Upper lobe of left lung (tissue), 4 donors: ENCODE measurements around the gene DPF3.

Experiments
- EP300 ChIP-seq, 4 donors: sonication (generic); formaldehyde crosslinking; IDR thresholded peaks; one replicate each; pipeline ENCODE4 v1.5.1; 2017; ENCODE audit warnings: antibody characterized with exemption in 4 of 4, control low read depth in 2 of 4
- POLR2A ChIP-seq, 4 donors: fragments of 450-650 bp; IDR thresholded peaks; one replicate each; pipeline ENCODE4 v1.5.1; 2016 to 2017; ENCODE audit warnings: antibody characterized with exemption in 4 of 4, mild to moderate bottlenecking in 2 of 4
- POLR2AphosphoS5 ChIP-seq, 2 donors: sonication (generic); formaldehyde crosslinking; IDR thresholded peaks; one replicate each; pipeline ENCODE4 v1.5.1; 2017; ENCODE audit warnings: antibody characterized with exemption in 2 of 2
- TF ChIP-seq, protein P1 (sequence below), 6 experiments: fragments of 450-650 bp in 4 of 6; fragments of 200-600 bp in 2 of 6; sonication (generic) in 2 of 6; IDR thresholded peaks; one replicate each; pipeline ENCODE4 v1.5.1; 2016 to 2019; ENCODE audit warnings: antibody characterized with exemption in 6 of 6

GRCh38 chr14:72737560-72737943 lies 156.3 kb downstream of the DPF3 start:
- TF ChIP-seq, protein P1, sequence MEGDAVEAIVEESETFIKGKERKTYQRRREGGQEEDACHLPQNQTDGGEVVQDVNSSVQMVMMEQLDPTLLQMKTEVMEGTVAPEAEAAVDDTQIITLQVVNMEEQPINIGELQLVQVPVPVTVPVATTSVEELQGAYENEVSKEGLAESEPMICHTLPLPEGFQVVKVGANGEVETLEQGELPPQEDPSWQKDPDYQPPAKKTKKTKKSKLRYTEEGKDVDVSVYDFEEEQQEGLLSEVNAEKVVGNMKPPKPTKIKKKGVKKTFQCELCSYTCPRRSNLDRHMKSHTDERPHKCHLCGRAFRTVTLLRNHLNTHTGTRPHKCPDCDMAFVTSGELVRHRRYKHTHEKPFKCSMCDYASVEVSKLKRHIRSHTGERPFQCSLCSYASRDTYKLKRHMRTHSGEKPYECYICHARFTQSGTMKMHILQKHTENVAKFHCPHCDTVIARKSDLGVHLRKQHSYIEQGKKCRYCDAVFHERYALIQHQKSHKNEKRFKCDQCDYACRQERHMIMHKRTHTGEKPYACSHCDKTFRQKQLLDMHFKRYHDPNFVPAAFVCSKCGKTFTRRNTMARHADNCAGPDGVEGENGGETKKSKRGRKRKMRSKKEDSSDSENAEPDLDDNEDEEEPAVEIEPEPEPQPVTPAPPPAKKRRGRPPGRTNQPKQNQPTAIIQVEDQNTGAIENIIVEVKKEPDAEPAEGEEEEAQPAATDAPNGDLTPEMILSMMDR (IDR thresholded peaks at IDR 0.05) = no peak
- TF ChIP-seq POLR2AphosphoS5 (IDR thresholded peaks at IDR 0.05) = no peak
- TF ChIP-seq POLR2A (IDR thresholded peaks at IDR 0.05) = no peak
- TF ChIP-seq EP300 (IDR thresholded peaks at IDR 0.05) = no peak
